Neural progenitor cell (in vitro differentiated cells): Measurements from ENCODE around the gene FKRP. TPM values are rescaled to one million over a fixed set of nuclear protein-coding genes. Genes with fewer than 3 reads are reported as not detected.
"Not testable (repeated sequence)": the region's sequence is repeated elsewhere in the genome, so short reads cannot be mapped to it uniquely, and the experiment has no call there.

ENCODE experiments used
- DNase-seq: peaks from one replicate; pipeline ENCODE4 v3.0.0-alpha.2; 2016; ENCODE audit warnings: low spot score
- H2AFZ ChIP-seq: fragments of 200-600 bp; sonication (generic); replicated peaks from 2 replicates; pipeline ENCODE4 v1.6.1; 2016; ENCODE audit warnings: antibody characterized with exemption
- H3F3A ChIP-seq: fragments of 200-600 bp; sonication (generic); 2 replicates; pipeline ENCODE4 v1.6.1; 2016; ENCODE audit warnings: antibody characterized with exemption, low read depth
- H3K27ac ChIP-seq: fragments of 200-600 bp; sonication (generic); 2 replicates; pipeline ENCODE4 v1.5.1; 2016; ENCODE audit warnings: mild to moderate bottlenecking
- H3K27me3 ChIP-seq: fragments of 200-600 bp; sonication (generic); 2 replicates; pipeline ENCODE4 v1.6.1; 2016; ENCODE audit warnings: mild to moderate bottlenecking, moderate library complexity
- H3K36me3 ChIP-seq: fragments of 200-600 bp; sonication (generic); 2 replicates; pipeline ENCODE4 v1.5.1; 2016
- H3K4me1 ChIP-seq: fragments of 200-600 bp; sonication (generic); 2 replicates; pipeline ENCODE4 v1.6.1; 2016; ENCODE audit warnings: mixed run types
- H3K4me2 ChIP-seq: fragments of 200-600 bp; sonication (generic); 2 replicates; pipeline ENCODE4 v1.6.1; 2016
- H3K4me3 ChIP-seq: fragments of 200-600 bp; sonication (generic); 2 replicates; pipeline ENCODE4 v1.5.1; 2016
- H3K79me2 ChIP-seq: fragments of 200-600 bp; sonication (generic); 2 replicates; pipeline ENCODE4 v1.6.1; 2016; ENCODE audit warnings: low read depth
- H3K9ac ChIP-seq: fragments of 200-600 bp; sonication (generic); 2 replicates; pipeline ENCODE4 v1.6.1; 2016
- H3K9me3 ChIP-seq: fragments of 200-600 bp; sonication (generic); 2 replicates; pipeline ENCODE4 v1.5.1; 2016; ENCODE audit warnings: low read depth
- H4K20me1 ChIP-seq: fragments of 200-600 bp; sonication (generic); 2 replicates; pipeline ENCODE4 v1.6.1; 2016; ENCODE audit warnings: low read depth
- H3K27ac Mint-ChIP-seq: 3 replicates; pipeline ENCODE4 v1.8.0; 2021; ENCODE audit warnings: mixed read lengths
- H3K27me3 Mint-ChIP-seq: 2 replicates; pipeline ENCODE4 v1.8.0; 2022; ENCODE audit warnings: low read depth, mild to moderate bottlenecking, inconsistent platforms, moderate library complexity, mixed read lengths; ENCODE audit not compliant: insufficient read depth
- H3K36me3 Mint-ChIP-seq: 3 replicates; pipeline ENCODE4 v1.8.0; 2021; ENCODE audit warnings: mixed read lengths
- H3K4me1 Mint-ChIP-seq: 3 replicates; pipeline ENCODE4 v1.8.0; 2021; ENCODE audit warnings: mixed read lengths
- H3K4me3 Mint-ChIP-seq: 3 replicates; pipeline ENCODE4 v1.8.0; 2021; ENCODE audit warnings: mild to moderate bottlenecking, moderate library complexity, mixed read lengths
- H3K9me3 Mint-ChIP-seq: 3 replicates; pipeline ENCODE4 v1.8.0; 2020; ENCODE audit warnings: mixed read lengths
- EZH2 ChIP-seq: fragments of 200-600 bp; sonication (generic); IDR thresholded peaks from 2 replicates; pipeline ENCODE4 v1.6.1; 2017; ENCODE audit warnings: antibody characterized with exemption, mild to moderate bottlenecking, moderate library complexity
- EZH2phosphoT487 ChIP-seq: fragments of 200-600 bp; sonication (generic); IDR thresholded peaks from 2 replicates; pipeline ENCODE4 v1.6.1; 2017; ENCODE audit warnings: antibody characterized with exemption
- total RNA-seq: library from RNA; depleted of rRNA; stranded (reverse); fragments of >200 nt; gene quantifications from 2 replicates; pipeline ENCODE4 v1.2.3, GENCODE V29; 2015; ENCODE audit warnings: low replicate concordance
- TF ChIP-seq, protein P1 (sequence below): fragments of 200-600 bp; sonication (generic); IDR thresholded peaks from 2 replicates; pipeline ENCODE4 v1.5.1; 2017; ENCODE audit warnings: antibody characterized with exemption, mild to moderate bottlenecking

FKRP gene
- total RNA-seq, 1 donor from 2014 or later, result 18.6 TPM

GRCh38 chr19:46756544-46756888 is 10.7 kb downstream of the FKRP start:
- Histone ChIP-seq H3K9ac (no peak overlapping the region), H3F3A (peaks cover 10% of the 10 kb centered on the region), H4K20me1 (peaks cover 18% of the 10 kb centered on the region), H3K27ac (no peak overlapping the region), H3K79me2 (no peaks in the 10 kb centered on the region), H3K4me2 (no peak overlapping the region), H3K9me3 (no peaks in the 10 kb centered on the region), H2AFZ (no peak overlapping the region), H3K4me1 (no peaks in the 10 kb centered on the region), H3K4me3 (no peak overlapping the region), H3K36me3 (no peaks in the 10 kb centered on the region), H3K27me3 (no peaks in the 10 kb centered on the region)
- no peak for DNase-seq
- H3K9me3 Mint-ChIP-seq, result no peaks in the 10 kb centered on the region
- no peak for TF ChIP-seq EZH2phosphoT487
- no peak for TF ChIP-seq EZH2
- no peak overlapping the region for H3K27ac Mint-ChIP-seq
- no peak overlapping the region for H3K4me3 Mint-ChIP-seq
- H3K27me3 Mint-ChIP-seq, result peaks cover 8% of the 10 kb centered on the region
- peaks cover 11% of the 10 kb centered on the region for H3K36me3 Mint-ChIP-seq
- H3K4me1 Mint-ChIP-seq, result no peaks in the 10 kb centered on the region

GRCh38 chr19:46759206-46759605 is 13.3 kb downstream of the FKRP start:
- Mint-ChIP-seq H3K27me3 (peaks cover 6% of the 10 kb centered on the region), H3K9me3 (no peaks in the 10 kb centered on the region), H3K27ac (no peak overlapping the region), H3K4me3 (no peak overlapping the region), H3K4me1 (no peaks in the 10 kb centered on the region), H3K36me3 (peaks cover 3% of the 10 kb centered on the region)
- TF ChIP-seq EZH2phosphoT487, result no peak
- no peak for TF ChIP-seq EZH2
- TF ChIP-seq, protein P1, sequence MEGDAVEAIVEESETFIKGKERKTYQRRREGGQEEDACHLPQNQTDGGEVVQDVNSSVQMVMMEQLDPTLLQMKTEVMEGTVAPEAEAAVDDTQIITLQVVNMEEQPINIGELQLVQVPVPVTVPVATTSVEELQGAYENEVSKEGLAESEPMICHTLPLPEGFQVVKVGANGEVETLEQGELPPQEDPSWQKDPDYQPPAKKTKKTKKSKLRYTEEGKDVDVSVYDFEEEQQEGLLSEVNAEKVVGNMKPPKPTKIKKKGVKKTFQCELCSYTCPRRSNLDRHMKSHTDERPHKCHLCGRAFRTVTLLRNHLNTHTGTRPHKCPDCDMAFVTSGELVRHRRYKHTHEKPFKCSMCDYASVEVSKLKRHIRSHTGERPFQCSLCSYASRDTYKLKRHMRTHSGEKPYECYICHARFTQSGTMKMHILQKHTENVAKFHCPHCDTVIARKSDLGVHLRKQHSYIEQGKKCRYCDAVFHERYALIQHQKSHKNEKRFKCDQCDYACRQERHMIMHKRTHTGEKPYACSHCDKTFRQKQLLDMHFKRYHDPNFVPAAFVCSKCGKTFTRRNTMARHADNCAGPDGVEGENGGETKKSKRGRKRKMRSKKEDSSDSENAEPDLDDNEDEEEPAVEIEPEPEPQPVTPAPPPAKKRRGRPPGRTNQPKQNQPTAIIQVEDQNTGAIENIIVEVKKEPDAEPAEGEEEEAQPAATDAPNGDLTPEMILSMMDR, result no peak
- no peak for DNase-seq
- H2AFZ ChIP-seq, result no peak overlapping the region
- H3K4me2 ChIP-seq, result no peak overlapping the region
- H3K79me2 ChIP-seq, result no peaks in the 10 kb centered on the region
- no peaks in the 10 kb centered on the region for H3K9me3 ChIP-seq
- no peaks in the 10 kb centered on the region for H3K4me1 ChIP-seq
- H3K27ac ChIP-seq, result no peak overlapping the region
- H3K36me3 ChIP-seq, result no peaks in the 10 kb centered on the region
- H3F3A ChIP-seq, result peaks cover 10% of the 10 kb centered on the region
- no peak overlapping the region for H3K4me3 ChIP-seq
- no peaks in the 10 kb centered on the region for H3K27me3 ChIP-seq
- H3K9ac ChIP-seq, result no peak overlapping the region
- H4K20me1 ChIP-seq, result peaks cover 14% of the 10 kb centered on the region

GRCh38 chr19:46759817-46760333 is 14.0 kb downstream of the FKRP start:
- Mint-ChIP-seq H3K36me3 (peaks cover 3% of the 10 kb centered on the region), H3K27me3 (peaks cover 6% of the 10 kb centered on the region), H3K4me3 (no peak overlapping the region), H3K27ac (peak overlapping the region; percentile 15), H3K9me3 (no peaks in the 10 kb centered on the region), H3K4me1 (peaks cover 2% of the 10 kb centered on the region)
- peaks cover 10% of the 10 kb centered on the region for H3F3A ChIP-seq
- H3K4me3 ChIP-seq, result no peak overlapping the region
- H3K4me1 ChIP-seq, result no peaks in the 10 kb centered on the region
- no peaks in the 10 kb centered on the region for H3K27me3 ChIP-seq
- no peaks in the 10 kb centered on the region for H3K9me3 ChIP-seq
- H3K27ac ChIP-seq, result no peak overlapping the region
- no peak for TF ChIP-seq EZH2
- TF ChIP-seq, protein P1, result no peak
- TF ChIP-seq EZH2phosphoT487, result no peak
- H2AFZ ChIP-seq, result no peak overlapping the region
- no peaks in the 10 kb centered on the region for H3K79me2 ChIP-seq
- H3K4me2 ChIP-seq, result no peak overlapping the region
- DNase-seq, result no peak
- H3K36me3 ChIP-seq, result no peaks in the 10 kb centered on the region
- H4K20me1 ChIP-seq, result peaks cover 14% of the 10 kb centered on the region
- H3K9ac ChIP-seq, result no peak overlapping the region

DNA sequence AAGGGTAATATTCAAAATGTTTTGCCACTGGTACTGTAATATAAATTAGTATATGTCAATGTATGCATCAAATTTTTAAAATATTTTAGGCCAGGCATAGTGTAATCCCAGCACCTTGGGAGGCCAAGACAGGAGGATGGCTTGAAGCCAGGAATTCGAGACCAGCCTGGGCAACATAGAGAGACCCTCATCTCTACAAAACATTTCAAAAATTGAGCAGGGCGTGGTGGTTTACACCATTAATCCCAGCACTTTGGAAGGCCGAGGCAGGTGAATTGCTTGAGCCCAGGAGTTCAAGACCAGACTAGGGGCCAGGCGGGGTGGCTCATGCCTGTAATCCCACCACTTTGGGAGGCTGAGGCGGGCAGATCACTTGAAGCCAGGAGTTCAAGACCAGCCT is 14.5 kb downstream of the FKRP start:
- H3K36me3 Mint-ChIP-seq, result peaks cover 2% of the 10 kb centered on the region
- Histone ChIP-seq H3K4me2 (no peak overlapping the region), H4K20me1 (peaks cover 14% of the 10 kb centered on the region), H3K27ac (no peak overlapping the region), H3K27me3 (no peaks in the 10 kb centered on the region), H3K4me3 (no peak overlapping the region), H3K9ac (no peak overlapping the region), H3K36me3 (no peaks in the 10 kb centered on the region), H2AFZ (no peak overlapping the region), H3F3A (peaks cover 10% of the 10 kb centered on the region), H3K4me1 (no peaks in the 10 kb centered on the region), H3K79me2 (no peaks in the 10 kb centered on the region), H3K9me3 (no peaks in the 10 kb centered on the region)
- H3K27ac Mint-ChIP-seq, result no peak overlapping the region
- peaks cover 4% of the 10 kb centered on the region for H3K4me1 Mint-ChIP-seq
- DNase-seq, result no peak
- no peak overlapping the region for H3K4me3 Mint-ChIP-seq
- H3K9me3 Mint-ChIP-seq, result no peaks in the 10 kb centered on the region
- H3K27me3 Mint-ChIP-seq, result peaks cover 6% of the 10 kb centered on the region
- TF ChIP-seq EZH2phosphoT487 (no peak), EZH2 (no peak)
- TF ChIP-seq, protein P1, result no peak

- not testable (repeated sequence) for H3K4me1 ChIP-seq, H3K27me3 Mint-ChIP-seq, H3F3A ChIP-seq, H3K4me1 Mint-ChIP-seq, H3K36me3 ChIP-seq, H3K9me3 ChIP-seq, H2AFZ ChIP-seq, H3K79me2 ChIP-seq, H3K27ac Mint-ChIP-seq, H3K4me3 ChIP-seq, H3K9me3 Mint-ChIP-seq, H3K27me3 ChIP-seq, H3K4me2 ChIP-seq, H3K9ac ChIP-seq, H3K27ac ChIP-seq, H3K4me3 Mint-ChIP-seq, H3K36me3 Mint-ChIP-seq, DNase-seq
- peaks cover 14% of the 10 kb centered on the region for H4K20me1 ChIP-seq
Observed at GRCh38 chr19:46760897-46761296, 15.0 kb downstream of the FKRP start.
